HEK293 (cell line): ENCODE data around the gene STIP1.

Source experiments
- EGR2 ChIP-seq: fragments of 450-650 bp; formaldehyde crosslinking; IDR thresholded peaks from 2 replicates; pipeline ENCODE4 v1.5.1; 2016; ENCODE audit warnings: low read depth, missing biosample characterization, missing genetic modification characterization
- GLIS1 ChIP-seq: fragments of 450-650 bp; formaldehyde crosslinking; IDR thresholded peaks from 2 replicates; pipeline ENCODE4 v1.5.1; 2016; ENCODE audit warnings: missing biosample characterization, missing genetic modification characterization
- HOXA7 ChIP-seq: sonication (generic); formaldehyde crosslinking; IDR thresholded peaks from 2 replicates; pipeline ENCODE4 v1.8.1; 2022; ENCODE audit warnings: missing genetic modification reagents, borderline replicate concordance
- HOXC10 ChIP-seq: sonication (generic); formaldehyde crosslinking; IDR thresholded peaks from 2 replicates; pipeline ENCODE4 v1.8.1; 2023; ENCODE audit warnings: mild to moderate bottlenecking, missing genetic modification reagents
- KLF10 ChIP-seq: fragments of 450-650 bp; IDR thresholded peaks from 2 replicates; pipeline ENCODE4 v1.5.1; 2018; ENCODE audit warnings: missing biosample characterization, mild to moderate bottlenecking, missing genetic modification characterization
- KLF9 ChIP-seq: fragments of 450-650 bp; formaldehyde crosslinking; IDR thresholded peaks from 2 replicates; pipeline ENCODE4 v1.5.1; 2016; ENCODE audit warnings: missing biosample characterization, missing genetic modification characterization, low read depth
- OSR2 ChIP-seq: fragments of 450-650 bp; formaldehyde crosslinking; IDR thresholded peaks from 2 replicates; pipeline ENCODE4 v1.5.1; 2016; ENCODE audit warnings: missing biosample characterization, missing genetic modification characterization
- OVOL3 ChIP-seq: fragments of 450-650 bp; formaldehyde crosslinking; IDR thresholded peaks from 2 replicates; pipeline ENCODE4 v1.5.1; 2016; ENCODE audit warnings: missing biosample characterization, missing genetic modification characterization
- PATZ1 ChIP-seq: fragments of 450-650 bp; formaldehyde crosslinking; IDR thresholded peaks from 2 replicates; pipeline ENCODE4 v1.5.1; 2016; ENCODE audit warnings: missing biosample characterization, missing genetic modification characterization
- PRDM1 ChIP-seq: fragments of 450-650 bp; formaldehyde crosslinking; IDR thresholded peaks from 2 replicates; pipeline ENCODE4; 2016; ENCODE audit warnings: missing biosample characterization, missing genetic modification characterization
- SCRT2 ChIP-seq: fragments of 450-650 bp; formaldehyde crosslinking; IDR thresholded peaks from 2 replicates; pipeline ENCODE4 v1.5.1; 2016; ENCODE audit warnings: missing biosample characterization, missing genetic modification characterization
- SP3 ChIP-seq: fragments of 450-650 bp; formaldehyde crosslinking; IDR thresholded peaks from 2 replicates; pipeline ENCODE4 v1.5.1; 2016; ENCODE audit warnings: missing biosample characterization, missing genetic modification characterization
- WT1 ChIP-seq: fragments of 450-650 bp; formaldehyde crosslinking; IDR thresholded peaks from 2 replicates; pipeline ENCODE4 v1.5.1; 2016; ENCODE audit warnings: missing biosample characterization, missing genetic modification characterization
- ZBTB20 ChIP-seq: fragments of 450-650 bp; formaldehyde crosslinking; IDR thresholded peaks from 2 replicates; pipeline ENCODE4 v1.5.1; 2016; ENCODE audit warnings: missing biosample characterization, missing genetic modification characterization
- ZBTB44 ChIP-seq: fragments of 450-650 bp; IDR thresholded peaks from 2 replicates; pipeline ENCODE4 v1.5.1; 2018; ENCODE audit warnings: missing biosample characterization, mild to moderate bottlenecking, missing genetic modification characterization
- ZNF138 ChIP-seq: fragments of 450-650 bp; formaldehyde crosslinking; IDR thresholded peaks from 2 replicates; pipeline ENCODE4 v1.5.1; 2016; ENCODE audit warnings: missing biosample characterization, missing genetic modification characterization, borderline replicate concordance
- ZNF23 ChIP-seq: fragments of 450-650 bp; formaldehyde crosslinking; IDR thresholded peaks from 2 replicates; pipeline ENCODE4 v1.5.1; 2016; ENCODE audit warnings: missing biosample characterization, missing genetic modification characterization, borderline replicate concordance
- ZNF24 ChIP-seq: fragments of 450-650 bp; formaldehyde crosslinking; IDR thresholded peaks from 2 replicates; pipeline ENCODE4 v1.5.1; 2016; ENCODE audit warnings: missing biosample characterization, missing genetic modification characterization
- ZNF280C ChIP-seq: fragments of 450-650 bp; formaldehyde crosslinking; IDR thresholded peaks from 2 replicates; pipeline ENCODE4 v1.5.1; 2016; ENCODE audit warnings: missing biosample characterization, missing genetic modification characterization
- ZNF311 ChIP-seq: fragments of 450-650 bp; formaldehyde crosslinking; IDR thresholded peaks from 2 replicates; pipeline ENCODE4 v1.5.1; 2017; ENCODE audit warnings: missing biosample characterization, missing genetic modification characterization, borderline replicate concordance
- ZNF324 ChIP-seq: fragments of 450-650 bp; formaldehyde crosslinking; IDR thresholded peaks from 2 replicates; pipeline ENCODE4 v1.5.1; 2016; ENCODE audit warnings: missing biosample characterization, missing genetic modification characterization
- ZNF391 ChIP-seq: fragments of 450-650 bp; formaldehyde crosslinking; IDR thresholded peaks from 2 replicates; pipeline ENCODE4 v1.5.1; 2016; ENCODE audit warnings: low read depth, missing biosample characterization, missing genetic modification characterization, borderline replicate concordance
- ZNF530 ChIP-seq: fragments of 450-650 bp; formaldehyde crosslinking; IDR thresholded peaks from 2 replicates; pipeline ENCODE4 v1.5.1; 2016; ENCODE audit warnings: low read depth, missing biosample characterization, missing genetic modification characterization
- ZNF548 ChIP-seq: fragments of 450-650 bp; formaldehyde crosslinking; IDR thresholded peaks from 2 replicates; pipeline ENCODE4 v1.5.1; 2016; ENCODE audit warnings: missing biosample characterization, missing genetic modification characterization
- ZNF558 ChIP-seq: fragments of 450-650 bp; formaldehyde crosslinking; IDR thresholded peaks from 2 replicates; pipeline ENCODE4 v1.5.1; 2016; ENCODE audit warnings: missing biosample characterization, missing genetic modification characterization
- ZNF580 ChIP-seq: fragments of 450-650 bp; formaldehyde crosslinking; IDR thresholded peaks from 2 replicates; pipeline ENCODE4 v1.5.1; 2016; ENCODE audit warnings: missing biosample characterization, missing genetic modification characterization
- ZNF621 ChIP-seq: fragments of 450-650 bp; formaldehyde crosslinking; IDR thresholded peaks from 2 replicates; pipeline ENCODE4 v1.5.1; 2017; ENCODE audit warnings: missing biosample characterization, missing genetic modification characterization
- ZNF629 ChIP-seq: fragments of 450-650 bp; formaldehyde crosslinking; IDR thresholded peaks from 2 replicates; pipeline ENCODE4 v1.5.1; 2017; ENCODE audit warnings: missing biosample characterization, missing genetic modification characterization
- ZNF660 ChIP-seq: fragments of 450-650 bp; IDR thresholded peaks from 2 replicates; pipeline ENCODE4 v1.5.1; 2018; ENCODE audit warnings: missing biosample characterization, mild to moderate bottlenecking, missing genetic modification characterization
- ZNF777 ChIP-seq: fragments of 450-650 bp; formaldehyde crosslinking; IDR thresholded peaks from 2 replicates; pipeline ENCODE4 v1.5.1; 2017; ENCODE audit warnings: missing biosample characterization, missing genetic modification characterization, borderline replicate concordance
- ZNF837 ChIP-seq: fragments of 450-650 bp; formaldehyde crosslinking; IDR thresholded peaks from 2 replicates; pipeline ENCODE4 v1.5.1; 2016; ENCODE audit warnings: missing biosample characterization, missing genetic modification characterization
- ZSCAN18 ChIP-seq: fragments of 450-650 bp; formaldehyde crosslinking; IDR thresholded peaks from 2 replicates; pipeline ENCODE4 v1.5.1; 2016; ENCODE audit warnings: missing biosample characterization, missing genetic modification characterization
- ZSCAN5A ChIP-seq: fragments of 450-650 bp; formaldehyde crosslinking; IDR thresholded peaks from 2 replicates; pipeline ENCODE4 v1.5.1; 2016; ENCODE audit warnings: missing biosample characterization, missing genetic modification characterization

Gene STIP1

GRCh38 chr11:64251016-64251752 lies 65.2 kb downstream of the STIP1 start, which contains the start of gene PLCB3 (continued):
- TF ChIP-seq KLF9: peak; percentile 34; the same call in 1 of the 2 replicates
- no peak for TF ChIP-seq ZNF23 (tag by site-specific recombination)
- peak; percentile 93; the same call in 1 of the 2 replicates for TF ChIP-seq GLIS1
- TF ChIP-seq ZNF777 (tag by site-specific recombination): no peak
- no peak for TF ChIP-seq ZNF580 (tag by site-specific recombination)
- TF ChIP-seq ZNF548: no peak
- TF ChIP-seq SP3: peak; percentile 60
- no peak for TF ChIP-seq HOXC10 (CRISPR knock-in tag)
- peak; percentile 18; the same call in 1 of the 2 replicates for TF ChIP-seq ZNF24 (tag by site-specific recombination)
- TF ChIP-seq ZBTB20 (tag by site-specific recombination): no peak
- TF ChIP-seq EGR2 (tag by site-specific recombination): peak; percentile 48
- no peak for TF ChIP-seq ZNF138 (tag by site-specific recombination)
- no peak for TF ChIP-seq ZNF621 (tag by site-specific recombination)
- TF ChIP-seq PRDM1 (tag by site-specific recombination): no peak
- TF ChIP-seq OVOL3: no peak
- TF ChIP-seq OSR2 (tag by site-specific recombination): no peak
- no peak for TF ChIP-seq ZNF391 (tag by site-specific recombination)
- no peak for TF ChIP-seq ZNF311
- 0 out of 2 replicates have a peak, but pooled peaks have one; percentile 11 for TF ChIP-seq ZNF629 (tag by site-specific recombination)
- TF ChIP-seq ZNF530 (tag by site-specific recombination): no peak
- peak; percentile 75; the same call in 1 of the 2 replicates for TF ChIP-seq ZNF324 (tag by site-specific recombination)
- TF ChIP-seq ZNF837 (tag by site-specific recombination): no peak
- TF ChIP-seq ZNF660 (tag by site-specific recombination): no peak
- TF ChIP-seq WT1 (tag by site-specific recombination): no peak
- no peak for TF ChIP-seq ZBTB44 (tag by site-specific recombination)
- TF ChIP-seq HOXA7: no peak
- TF ChIP-seq ZSCAN5A (tag by site-specific recombination): peak; percentile 21; the same call in 1 of the 2 replicates
- TF ChIP-seq PATZ1: peak; percentile 39
- TF ChIP-seq SCRT2 (tag by site-specific recombination): no peak
- no peak for TF ChIP-seq ZNF558 (tag by site-specific recombination)
- TF ChIP-seq ZSCAN18: no peak
- TF ChIP-seq KLF10 (tag by site-specific recombination): no peak
- TF ChIP-seq ZNF280C (tag by site-specific recombination): no peak
